ENCODE results near the gene CCR3.

DNA sequence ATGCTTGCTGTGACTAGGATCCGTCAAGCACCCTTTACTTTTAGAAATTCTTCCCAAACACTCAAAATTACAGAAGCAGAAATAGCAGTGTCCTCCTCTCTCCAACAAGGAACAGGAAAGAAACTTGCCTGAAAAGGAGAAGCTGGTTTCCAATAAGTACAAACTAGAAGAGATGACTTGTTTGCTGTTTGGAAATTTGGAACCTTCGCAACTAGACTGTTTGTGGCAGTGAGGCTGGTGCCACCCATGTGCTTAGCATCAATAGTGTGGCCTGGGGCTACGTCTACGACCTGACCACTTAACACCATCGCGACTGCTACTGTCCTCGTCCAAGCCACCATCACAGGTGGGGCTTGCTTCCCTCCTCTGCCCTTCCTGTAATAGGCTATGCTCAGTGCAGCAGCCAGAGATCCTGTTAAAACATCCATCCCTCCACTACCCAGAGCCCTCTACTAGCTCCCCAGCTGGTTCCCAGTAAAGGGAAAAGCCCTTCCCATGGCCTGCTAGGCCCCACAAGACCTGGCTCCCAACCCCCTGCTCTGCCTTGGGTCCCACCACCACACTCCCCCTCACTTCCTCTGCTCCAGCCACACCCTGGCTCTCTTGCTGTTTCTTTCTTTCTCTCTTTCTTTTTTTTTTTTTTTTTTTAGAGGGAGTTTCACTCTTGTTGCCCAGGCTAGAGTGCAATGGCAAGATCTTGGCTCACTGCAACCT lies 59.0 kb downstream of the CCR3 start:
- TF ChIP-seq, protein P1, sequence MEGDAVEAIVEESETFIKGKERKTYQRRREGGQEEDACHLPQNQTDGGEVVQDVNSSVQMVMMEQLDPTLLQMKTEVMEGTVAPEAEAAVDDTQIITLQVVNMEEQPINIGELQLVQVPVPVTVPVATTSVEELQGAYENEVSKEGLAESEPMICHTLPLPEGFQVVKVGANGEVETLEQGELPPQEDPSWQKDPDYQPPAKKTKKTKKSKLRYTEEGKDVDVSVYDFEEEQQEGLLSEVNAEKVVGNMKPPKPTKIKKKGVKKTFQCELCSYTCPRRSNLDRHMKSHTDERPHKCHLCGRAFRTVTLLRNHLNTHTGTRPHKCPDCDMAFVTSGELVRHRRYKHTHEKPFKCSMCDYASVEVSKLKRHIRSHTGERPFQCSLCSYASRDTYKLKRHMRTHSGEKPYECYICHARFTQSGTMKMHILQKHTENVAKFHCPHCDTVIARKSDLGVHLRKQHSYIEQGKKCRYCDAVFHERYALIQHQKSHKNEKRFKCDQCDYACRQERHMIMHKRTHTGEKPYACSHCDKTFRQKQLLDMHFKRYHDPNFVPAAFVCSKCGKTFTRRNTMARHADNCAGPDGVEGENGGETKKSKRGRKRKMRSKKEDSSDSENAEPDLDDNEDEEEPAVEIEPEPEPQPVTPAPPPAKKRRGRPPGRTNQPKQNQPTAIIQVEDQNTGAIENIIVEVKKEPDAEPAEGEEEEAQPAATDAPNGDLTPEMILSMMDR (IDR thresholded peaks at IDR 0.05) = no peak
- TF ChIP-seq POLR2A (IDR thresholded peaks at IDR 0.05) = no peak

All from body of pancreas (tissue), 4 donors.